GM19468 (cell line): ENCODE data around the gene LEMD1.
"Not testable (repeated sequence)": the region's sequence is repeated elsewhere in the genome, so short reads cannot be mapped to it uniquely, and the experiment has no call there.

ENCODE experiments used
- ATAC-seq: cut with Tn5 transposase; IDR thresholded peaks from one replicate; pipeline ENCODE4 v1.9.1; 2021; ENCODE audit warnings: mild to moderate bottlenecking, moderate library complexity, moderate number of reproducible peaks; ENCODE audit not compliant: unreplicated experiment; ENCODE audit errors: extremely low read depth

Gene LEMD1

DNA sequence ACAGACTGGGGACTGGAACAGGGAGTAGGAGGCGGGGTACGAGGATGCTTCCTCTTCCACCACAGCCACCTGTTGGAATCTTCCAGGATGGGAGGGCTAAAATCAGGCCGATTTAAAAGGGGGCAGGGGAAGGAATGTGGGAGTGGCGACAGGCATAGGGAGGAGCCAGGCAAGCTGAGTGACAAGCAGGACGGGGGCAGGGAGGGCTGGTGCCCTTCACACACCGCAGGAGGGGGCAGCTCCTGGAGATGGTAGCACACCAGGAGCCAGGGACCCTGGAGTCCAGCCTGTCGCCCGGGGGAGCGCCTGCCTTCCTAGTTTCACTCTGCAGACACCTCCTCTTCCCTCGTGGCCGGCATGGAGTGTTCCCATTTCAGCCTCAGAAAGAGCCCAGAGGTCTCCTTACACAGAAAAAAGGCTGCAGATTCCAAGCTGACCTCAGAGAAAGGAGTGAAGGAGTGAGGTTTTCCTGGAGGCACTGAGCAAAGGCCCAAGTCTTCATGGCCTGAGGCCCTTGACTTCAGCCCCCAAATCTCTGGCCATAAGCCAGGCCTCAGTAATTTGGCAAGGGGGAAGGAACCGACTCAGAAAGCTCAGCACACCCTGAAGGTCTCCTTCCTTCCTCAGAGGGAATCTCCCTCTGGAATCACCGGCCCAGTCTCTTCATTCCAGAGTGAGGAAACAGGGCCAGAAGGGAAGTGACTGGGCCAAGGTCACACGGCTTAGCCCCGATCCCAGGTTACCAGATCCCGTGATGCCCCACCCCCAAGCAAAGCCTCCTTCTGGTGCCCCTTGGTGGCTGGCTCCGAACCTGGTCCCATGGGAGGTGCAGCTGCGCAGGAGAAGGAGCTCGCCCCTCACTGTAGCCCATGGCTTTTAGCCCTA, 25.8 kb upstream of the LEMD1 start:
- no peak for ATAC-seq

DNA sequence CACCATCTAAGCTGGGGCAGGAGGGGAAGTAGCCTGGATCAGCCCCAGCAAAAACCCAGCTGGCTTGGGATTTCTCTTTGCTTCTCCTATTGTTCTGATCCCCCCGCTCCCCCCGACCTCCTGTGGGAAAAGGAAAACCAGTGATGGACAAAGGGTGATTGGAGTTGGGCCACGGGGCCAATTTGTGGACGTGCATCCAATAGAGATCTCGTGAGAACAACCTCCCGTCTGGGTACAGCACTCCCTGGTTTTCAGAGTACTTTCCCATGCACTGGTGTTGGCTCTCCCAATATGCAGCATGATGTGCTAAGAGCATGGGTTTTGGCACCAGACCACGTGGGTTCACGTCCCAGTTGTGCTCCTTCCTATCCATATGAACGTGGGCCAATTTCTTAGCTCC, 25.0 kb upstream of the LEMD1 start:
- ATAC-seq: no peak

DNA sequence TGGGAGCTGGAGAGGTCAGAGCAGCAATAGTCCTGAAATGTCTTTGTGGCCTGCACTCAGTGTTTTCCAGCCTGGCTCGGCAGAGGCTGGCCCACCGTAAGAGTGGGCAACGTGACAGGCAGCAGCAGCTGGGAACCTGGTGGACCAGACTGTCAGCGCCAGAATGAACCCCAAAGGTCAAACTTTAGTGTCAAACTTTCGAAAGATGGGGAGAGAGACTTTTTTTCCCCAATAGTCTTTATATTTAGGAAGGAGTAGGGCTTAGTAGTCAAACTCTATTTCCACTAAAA, 23.7 kb upstream of the LEMD1 start:
- ATAC-seq: no peak

DNA sequence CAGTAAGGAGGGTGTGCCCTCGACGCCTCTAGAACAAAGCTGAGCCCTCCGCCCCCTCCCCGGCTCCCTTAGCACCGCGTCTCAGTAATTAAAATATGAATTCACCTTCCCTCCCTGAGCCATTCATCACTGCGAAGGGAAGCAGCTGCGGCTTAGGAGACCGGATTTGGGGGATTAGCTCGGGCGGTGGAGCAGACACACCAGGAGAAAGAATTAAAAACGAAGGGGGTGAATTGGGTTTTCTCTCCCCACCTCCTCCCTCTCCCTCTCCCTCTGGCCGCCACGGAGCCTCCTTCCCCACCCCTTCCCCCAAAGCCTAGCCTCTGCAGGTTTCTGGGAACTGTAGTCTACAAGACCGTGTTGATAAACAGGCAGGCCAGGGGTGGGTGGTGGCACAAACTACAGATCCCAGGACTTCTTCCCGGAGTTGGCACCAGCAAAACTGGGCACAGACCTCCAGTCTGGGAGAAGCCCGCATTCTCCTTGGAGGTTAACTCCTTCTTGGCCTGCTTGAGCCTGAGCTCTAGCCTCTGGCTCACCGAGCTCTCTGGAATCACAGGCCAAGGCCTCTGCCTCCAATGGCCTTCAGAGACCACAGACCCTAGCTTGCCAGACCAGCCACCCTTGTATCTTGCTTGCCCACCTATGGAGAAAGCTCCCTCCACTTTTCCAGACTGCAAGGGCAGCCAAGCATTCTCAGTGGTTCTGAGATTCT, 23.2 kb upstream of the LEMD1 start:
- no peak for ATAC-seq

DNA sequence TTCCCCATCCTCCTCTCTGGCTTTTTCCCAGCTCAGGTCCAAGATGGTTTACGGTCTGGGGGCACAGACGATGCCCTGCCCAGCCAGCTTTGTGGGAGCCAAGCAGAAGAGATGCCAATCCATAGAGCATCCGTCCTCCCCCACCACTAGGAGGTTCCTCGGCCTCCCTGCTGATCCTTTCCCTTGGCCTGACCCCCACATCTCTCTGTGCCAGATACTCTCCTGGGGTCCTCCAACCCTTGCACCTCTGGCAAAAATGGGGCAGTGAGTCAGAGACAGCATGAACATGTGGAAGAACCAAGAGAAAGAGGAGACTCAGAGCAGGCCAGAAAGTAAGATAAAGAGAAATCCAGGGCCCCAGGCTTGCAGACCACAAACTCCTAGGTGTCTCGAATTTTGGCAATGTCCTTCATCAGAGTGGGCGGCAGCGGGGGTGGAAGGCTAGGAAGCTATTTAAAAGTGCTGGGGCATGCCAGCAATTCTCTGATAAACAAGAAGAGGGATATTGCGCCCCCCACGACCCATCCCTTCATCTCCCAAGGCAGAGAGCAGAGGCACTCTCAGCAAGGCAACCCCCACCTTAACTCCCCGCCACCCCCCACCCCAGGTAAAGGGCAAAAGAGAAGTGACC, 22.6 kb upstream of the LEMD1 start:
- no peak for ATAC-seq

DNA sequence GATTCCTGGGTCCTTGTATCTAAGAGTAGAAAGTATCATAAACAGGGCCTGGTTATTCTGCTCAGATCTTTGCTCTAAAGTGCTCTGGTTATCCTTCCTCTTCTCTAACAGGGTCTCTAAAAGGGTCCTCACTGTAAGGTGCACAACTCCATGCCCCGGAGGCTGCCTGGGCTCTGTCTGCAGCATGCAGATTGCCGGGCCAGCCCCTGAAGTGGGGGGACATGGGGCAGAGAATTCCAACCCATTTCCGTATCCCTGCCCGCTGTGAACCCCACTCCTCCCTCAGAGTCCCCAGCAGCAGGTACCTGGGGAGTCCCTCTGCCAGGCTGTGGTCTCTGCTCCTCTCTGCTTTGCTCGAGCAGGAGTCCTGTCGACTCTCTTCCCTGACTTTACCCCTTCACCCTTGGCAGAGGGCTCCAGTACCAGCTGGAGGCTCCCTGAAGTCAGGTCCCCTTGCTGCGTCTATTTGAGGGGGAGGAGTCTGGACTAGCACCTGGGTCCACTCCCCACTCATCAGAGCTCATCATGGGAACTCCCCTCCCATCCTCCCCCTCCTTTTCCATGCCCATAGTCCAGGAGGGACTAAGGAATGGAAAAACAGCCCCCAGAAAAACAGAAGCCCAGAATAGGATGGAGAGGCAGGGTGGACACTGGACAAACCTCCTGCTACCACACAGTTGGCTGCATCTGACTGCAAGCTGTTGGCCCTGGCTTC, 21.9 kb upstream of the LEMD1 start:
- ATAC-seq: no peak

DNA sequence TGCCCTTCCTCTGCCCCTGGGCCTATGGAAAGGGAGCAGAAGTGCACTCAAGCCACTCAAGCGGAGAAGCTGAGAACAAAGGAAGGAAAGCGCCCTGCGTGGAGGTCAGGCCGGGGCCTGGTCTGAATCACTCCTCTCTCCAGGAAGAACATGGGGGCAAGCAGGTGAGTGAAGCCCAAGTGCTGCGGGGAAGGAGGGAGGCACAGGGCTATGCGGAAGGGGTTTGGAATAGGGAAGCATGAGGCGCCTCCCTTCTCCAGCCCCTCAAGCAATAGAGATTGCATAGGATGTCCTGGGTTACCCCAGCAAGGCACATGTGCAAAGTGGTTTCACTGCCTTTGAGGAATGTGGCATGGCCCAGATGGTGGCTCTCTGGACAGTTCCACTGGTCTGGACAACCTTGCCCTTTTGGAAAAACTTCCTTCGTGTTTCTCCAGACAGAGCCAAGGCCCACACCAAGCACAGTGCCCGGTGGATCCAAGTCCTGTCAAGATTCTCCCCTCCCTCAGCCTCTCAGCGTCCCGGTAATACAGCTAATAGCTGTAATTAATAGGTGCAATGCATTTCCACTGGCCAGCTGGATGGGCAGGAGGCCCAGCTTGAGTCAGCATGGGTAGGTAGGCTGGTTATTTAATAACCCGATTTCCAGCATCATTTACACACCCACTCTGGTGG, 20.3 kb upstream of the LEMD1 start:
- ATAC-seq: no peak

DNA sequence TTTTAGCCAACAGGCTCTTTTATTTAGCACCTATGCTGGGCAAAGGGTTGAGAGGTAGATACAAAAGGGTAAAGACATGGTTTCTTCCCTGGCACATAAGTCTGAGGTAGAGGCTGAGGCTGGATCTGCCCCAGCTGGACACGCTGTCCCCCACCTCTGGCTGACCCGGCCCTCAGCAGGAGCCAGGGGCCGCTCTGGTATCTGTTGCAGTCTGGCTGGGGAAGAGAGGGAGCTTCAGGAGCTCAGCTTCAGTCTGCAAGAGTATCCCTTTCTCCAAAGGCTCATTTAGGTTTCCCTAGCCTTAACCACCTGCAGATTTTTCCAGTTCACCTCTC, 19.8 kb upstream of the LEMD1 start:
- ATAC-seq: no peak

DNA sequence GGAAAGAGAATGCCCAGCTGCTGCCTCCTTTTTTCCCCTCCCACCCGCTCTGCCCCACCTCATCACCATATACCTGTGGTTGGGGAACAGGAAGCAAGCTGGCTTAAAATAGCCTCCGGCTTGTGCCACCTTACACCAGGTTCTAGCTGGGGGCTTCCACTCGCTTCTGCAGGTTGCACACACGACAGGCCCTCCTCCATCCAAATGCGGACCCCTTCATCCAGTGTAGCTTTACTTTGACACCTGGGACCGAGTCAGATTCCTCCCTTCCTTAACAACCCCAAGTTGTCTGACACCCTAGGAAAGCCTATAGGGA, 19.4 kb upstream of the LEMD1 start:
- no peak for ATAC-seq

DNA sequence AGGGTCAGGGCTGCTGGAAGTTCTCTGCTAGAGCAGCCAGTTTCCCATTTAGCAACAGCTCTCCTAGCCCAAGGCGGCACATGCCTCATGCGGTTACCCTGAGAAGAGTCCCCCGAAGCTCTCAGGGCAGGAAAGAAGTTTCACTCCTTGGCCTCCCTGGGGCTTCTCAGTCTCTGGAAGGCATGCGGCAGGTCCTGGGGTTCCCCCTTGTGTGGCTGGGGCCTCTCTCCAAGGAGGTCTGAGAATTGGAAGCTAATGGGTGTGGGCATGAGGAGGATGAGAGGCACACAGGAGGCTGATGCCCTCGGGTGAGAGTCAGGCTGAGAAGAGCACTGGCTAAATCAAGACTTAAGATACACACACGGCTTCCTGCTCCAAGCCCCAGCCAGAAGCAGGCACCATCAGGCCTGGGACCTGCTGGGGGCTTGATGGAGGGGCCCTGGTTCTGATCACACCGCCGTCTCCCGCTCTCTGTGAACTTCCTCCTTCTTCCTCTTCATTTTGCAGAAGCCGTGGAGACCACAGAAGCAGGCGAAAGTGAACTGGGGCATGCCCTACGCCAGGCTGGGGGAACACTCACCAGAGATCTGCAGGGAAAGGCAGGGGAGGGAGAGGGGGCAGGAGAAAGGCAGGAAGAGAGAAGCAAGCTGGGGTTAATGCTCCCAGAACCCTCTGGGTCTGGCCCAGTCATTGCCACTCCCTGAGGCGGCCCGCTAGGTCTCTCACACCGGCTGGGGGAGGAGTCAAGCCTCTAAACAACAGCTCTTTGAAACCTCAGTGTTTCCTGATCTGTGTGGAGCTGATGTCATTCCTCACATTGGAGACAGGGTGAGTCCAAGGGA, 18.8 kb upstream of the LEMD1 start:
- peak; percentile 25 for ATAC-seq

DNA sequence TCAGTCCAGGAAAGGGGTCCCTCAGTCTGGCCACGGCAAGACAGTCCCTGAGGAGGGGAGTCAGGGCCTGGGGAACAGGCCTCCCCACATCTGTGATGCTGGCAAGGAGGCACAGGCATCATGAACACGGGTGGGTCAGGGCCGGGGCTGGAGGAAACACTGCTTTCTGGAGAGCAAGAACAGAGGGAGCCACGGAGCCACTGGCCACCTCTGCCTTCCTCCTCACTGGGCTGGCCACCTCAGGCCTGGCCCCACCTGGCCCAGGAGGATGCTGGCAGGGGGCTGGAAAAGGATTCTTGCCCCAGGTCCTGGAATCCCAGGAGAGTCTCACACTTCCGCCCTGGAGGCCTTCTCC, 18.2 kb upstream of the LEMD1 start:
- ATAC-seq: no peak

DNA sequence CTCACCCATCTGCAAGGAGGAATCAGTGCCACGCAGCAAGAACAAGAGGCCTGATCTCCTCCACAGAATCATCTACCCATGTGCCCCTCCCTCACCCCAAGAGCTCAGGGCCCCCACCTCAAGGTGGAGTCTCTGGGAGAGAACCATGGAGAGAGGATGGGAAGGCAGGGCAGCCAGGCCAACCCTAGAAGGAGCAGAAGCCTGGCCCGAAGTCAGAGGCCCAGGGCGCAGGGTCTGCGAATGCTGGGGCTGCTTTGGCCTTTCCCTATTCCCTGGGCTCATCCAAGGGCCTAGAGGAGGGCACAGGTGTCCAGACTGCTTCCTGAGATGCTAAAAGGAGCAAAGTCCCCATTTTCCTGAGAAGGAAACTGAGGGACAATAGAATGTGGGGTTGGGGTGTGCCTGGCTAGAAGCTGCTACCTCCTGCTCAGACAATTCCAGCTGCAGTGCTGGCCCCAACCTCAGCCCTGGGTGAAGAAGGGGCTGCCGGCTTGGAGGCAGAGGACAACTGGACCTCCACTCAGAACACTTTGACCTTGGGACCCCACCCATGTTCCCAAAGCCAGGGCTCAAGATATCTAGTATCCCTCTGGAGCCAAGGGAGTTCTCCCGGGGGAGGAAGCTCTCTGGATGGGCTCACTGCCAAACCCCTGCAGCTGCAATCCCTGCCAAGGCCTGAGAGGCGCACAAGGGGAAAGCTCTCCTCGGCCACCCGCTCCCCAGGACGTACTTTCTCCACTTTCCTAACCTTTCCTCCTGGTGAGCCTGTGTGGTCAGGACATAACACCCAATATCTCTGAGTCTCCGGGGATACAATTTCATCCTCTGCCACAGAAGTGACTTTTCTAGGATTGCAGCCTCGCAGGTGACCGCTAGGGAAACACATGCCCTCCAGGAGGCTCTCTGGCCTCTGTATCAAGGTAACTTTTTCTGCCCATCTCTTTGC, 16.6 kb upstream of the LEMD1 start:
- ATAC-seq: no peak

DNA sequence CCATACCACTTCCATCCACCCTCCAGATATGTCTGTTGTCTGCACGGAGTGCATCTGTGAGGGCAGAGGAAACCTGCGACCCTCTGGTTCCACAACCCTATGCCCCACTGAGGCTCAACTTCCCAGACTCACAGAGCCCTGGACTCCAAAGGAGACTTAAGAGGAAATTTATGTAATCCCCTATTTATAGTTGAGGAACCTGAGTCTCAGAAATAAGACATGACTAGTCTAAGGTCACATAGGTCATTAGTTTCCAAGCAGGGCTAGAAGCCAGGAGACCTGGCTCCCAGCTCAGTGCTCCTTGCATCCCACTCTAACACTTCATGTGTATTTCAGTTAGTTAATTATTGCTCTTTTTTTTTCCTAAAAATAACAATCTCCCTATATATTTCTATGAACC, 15.7 kb upstream of the LEMD1 start:
- ATAC-seq: no peak

DNA sequence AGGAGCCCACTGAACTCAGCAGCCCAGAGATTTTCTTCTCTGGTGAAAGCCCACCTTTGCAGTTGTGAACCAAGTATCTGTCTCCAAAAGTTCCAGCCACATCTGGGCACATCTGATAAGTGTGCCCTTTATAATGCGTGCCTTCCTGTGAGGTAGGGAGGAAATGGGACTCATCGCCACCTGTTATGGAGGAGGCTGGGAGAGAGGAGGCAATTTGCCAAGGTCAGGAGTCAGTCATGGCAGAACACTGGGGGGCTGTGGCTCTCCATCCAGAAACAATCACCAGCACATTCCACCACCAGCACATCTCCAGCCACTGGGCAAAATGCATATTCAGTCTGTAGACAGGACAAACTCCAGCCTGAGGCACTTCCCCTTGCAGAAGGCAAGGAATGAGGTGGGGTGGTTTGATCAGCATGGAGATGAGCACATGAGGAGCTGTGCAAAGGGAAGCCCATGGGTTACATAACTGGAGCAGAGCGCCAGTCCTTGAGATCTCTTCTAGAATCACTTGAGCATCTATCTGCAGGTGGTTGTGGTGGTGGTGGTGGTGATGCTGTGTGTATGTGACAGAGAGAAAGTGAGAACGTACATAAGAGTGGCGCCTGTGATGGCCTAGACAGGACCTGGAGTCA, 15.0 kb upstream of the LEMD1 start:
- no peak for ATAC-seq

DNA sequence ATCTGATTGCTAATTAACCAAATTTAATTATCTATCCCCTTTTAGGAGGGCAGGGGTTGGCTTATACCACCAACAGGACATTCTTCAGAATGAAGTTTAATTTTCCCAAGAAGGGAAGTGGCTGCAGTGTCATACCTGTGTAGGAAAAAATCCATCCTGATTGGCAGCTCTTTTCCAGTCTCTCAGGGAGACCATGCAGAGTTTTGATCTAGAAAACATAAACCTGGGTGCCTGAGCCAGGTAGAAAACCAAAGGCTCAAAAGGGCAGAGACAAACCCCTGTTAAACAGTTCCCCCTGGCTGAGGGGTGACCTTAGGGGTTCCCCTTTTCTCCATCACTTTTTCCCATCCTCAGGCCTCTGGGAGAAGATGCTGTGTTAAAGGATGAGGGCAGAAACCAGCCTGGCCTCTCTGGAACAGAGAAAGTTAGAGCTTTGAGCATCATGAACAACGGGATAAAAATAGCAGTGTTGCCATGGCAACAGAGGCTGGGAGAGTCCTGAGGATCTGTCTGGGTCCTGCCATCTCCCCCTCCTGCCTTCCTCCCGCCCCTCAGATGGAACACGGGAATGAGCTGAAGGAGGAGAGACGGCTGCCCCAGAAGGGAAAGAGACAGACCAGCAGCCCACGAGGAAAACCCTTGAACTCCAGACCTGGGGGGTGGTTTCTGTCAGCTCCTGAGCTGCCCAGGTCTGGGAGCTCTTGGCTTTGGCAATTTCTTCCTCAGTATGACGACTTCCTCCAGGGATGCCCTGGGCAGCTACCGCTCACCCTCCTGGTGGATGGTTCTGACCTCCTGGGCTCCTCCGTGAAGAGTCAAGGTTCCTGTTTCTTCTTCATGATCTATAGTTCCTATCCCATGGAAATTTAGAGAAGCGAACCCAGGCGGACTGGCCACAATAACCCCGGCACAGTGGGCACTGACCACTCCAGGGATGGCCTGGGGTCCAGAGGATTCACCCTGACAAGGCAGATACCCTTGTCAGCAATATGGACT, 14.0 kb upstream of the LEMD1 start:
- ATAC-seq: no peak

DNA sequence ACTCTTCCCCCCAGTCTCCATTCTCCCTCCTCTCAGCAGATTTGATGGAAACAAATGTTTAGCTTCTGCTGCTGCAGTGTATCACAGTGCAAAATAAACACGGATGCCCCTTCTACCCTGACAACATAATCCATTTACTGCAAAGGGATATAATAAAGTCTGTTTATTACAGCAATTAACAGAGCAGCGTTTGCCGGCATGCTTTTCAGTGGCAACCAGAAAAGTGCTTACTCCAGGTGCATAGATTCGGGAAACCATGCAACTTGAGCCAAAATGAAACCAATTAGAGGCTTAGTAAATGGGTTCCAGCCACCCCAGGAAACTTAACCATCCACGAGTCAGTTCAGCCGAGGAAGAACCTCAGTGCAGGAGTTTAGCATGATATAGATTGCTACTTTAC, 12.9 kb upstream of the LEMD1 start:
- no peak for ATAC-seq

DNA sequence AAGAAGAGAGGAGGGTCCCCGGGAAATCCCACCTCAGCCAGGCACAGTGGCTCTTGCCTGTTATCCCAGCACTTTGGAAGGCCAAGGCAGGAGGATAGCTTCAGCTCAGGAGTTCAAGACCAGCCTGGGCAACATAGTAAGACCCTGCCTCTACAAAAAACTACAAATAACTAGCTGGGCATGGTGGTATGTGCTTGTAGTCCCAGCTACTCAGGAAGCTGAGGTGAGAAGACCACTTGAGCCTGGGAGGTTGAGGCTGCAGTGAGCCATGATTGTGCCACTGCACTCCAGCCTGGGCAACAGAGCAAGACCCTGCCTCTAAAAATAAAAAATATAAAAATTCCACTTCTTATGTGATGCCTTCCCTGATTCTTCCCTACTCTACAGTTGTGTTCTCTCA, 10.8 kb upstream of the LEMD1 start:
- not testable (repeated sequence) for ATAC-seq
